K562 (cell line): ENCODE data around the gene GMDS. TPM values are rescaled to one million over a fixed set of nuclear protein-coding genes. Genes with fewer than 3 reads are reported as not detected.

Experiments
- ATAC-seq: fragments of 200-7000 bp; cut with Tn5 transposase; 3 replicates; pipeline ENCODE4 v1.9.1; 2020; ENCODE audit warnings: moderate library complexity
- BruUV-seq: library from RNA; stranded (reverse); fragments of 400-500 nt; replicated peaks from 2 replicates; lab custom pipeline; 2021; lab: Mats Ljungman, UMichigan
- CTCF ChIA-PET: fragments of 300-600 bp; formaldehyde crosslinking; extraction: SDS; loops from one replicate; lab custom pipeline; 2021; ENCODE audit warnings: low intra/inter-chr PET ratio; lab: Yijun Ruan, JAX
- POLR2A ChIA-PET: fragments of 300-600, 350-650 bp; sonication (Branson Sonifier 250); formaldehyde crosslinking; extraction: SDS; loops from one replicate; lab custom pipeline; 2021; ENCODE audit warnings: antibody characterized with exemption, inconsistent platforms; lab: Yijun Ruan, JAX
- DNase-seq, 4 experiments: peaks; one replicate each; pipeline versions ENCODE4 v3.0.0 to v3.0.0-alpha.2; 2011 to 2018; ENCODE audit warnings: low spot score in 3 of 4, mixed read lengths in 3 of 4; ENCODE audit errors: extremely low read depth in 1 of 4
- FAIRE-seq: peaks from 2 replicates; lab custom pipeline; 2011; peaks lifted over from hg19 to GRCh38; lab: Jason Lieb, UNC
- H2AFZ ChIP-seq: 2 replicates; pipeline ENCODE4 v1.6.0; 2011; ENCODE audit warnings: low read depth, low read length, control low read depth, inconsistent platforms
- H3K27ac ChIP-seq: fragments of 200-600 bp; 3 replicates; pipeline ENCODE4 v1.8.0; 2011; ENCODE audit warnings: low read depth, mild to moderate bottlenecking, control low read depth, inconsistent platforms, low read length, moderate library complexity, mixed read lengths; ENCODE audit errors: extremely low read depth
- H3K27me3 ChIP-seq, 2 experiments: fragments of 300-600 bp in 1 of 2; 2 replicates in 1 of 2; 3 replicates in 1 of 2; pipeline versions ENCODE4 v1.6.0 to v1.8.0; 2011; ENCODE audit warnings: inconsistent platforms in 2 of 2, low read length in 2 of 2, mild to moderate bottlenecking in 1 of 2, mixed read lengths in 1 of 2, moderate library complexity in 1 of 2; ENCODE audit not compliant: control insufficient read depth in 2 of 2, insufficient read depth in 2 of 2
- H3K36me3 ChIP-seq: fragments of 300-600 bp; 3 replicates; pipeline ENCODE4 v1.8.0; 2011; ENCODE audit warnings: mild to moderate bottlenecking, low read length, inconsistent platforms; ENCODE audit not compliant: control insufficient read depth, insufficient read depth
- H3K4me1 ChIP-seq, 2 experiments: fragments of 200-600 bp in 1 of 2; replicated peaks in 1 of 2; 2 replicates in 1 of 2; 3 replicates in 1 of 2; pipeline versions ENCODE4 v1.5.1 to v1.8.0; 2011; ENCODE audit warnings: inconsistent platforms in 2 of 2, low read length in 2 of 2, mild to moderate bottlenecking in 1 of 2, mixed read lengths in 1 of 2, moderate library complexity in 1 of 2; ENCODE audit not compliant: control insufficient read depth in 2 of 2, insufficient read depth in 2 of 2
- H3K4me2 ChIP-seq: 2 replicates; pipeline ENCODE4 v1.6.1; 2011; ENCODE audit warnings: low read length, control low read depth, inconsistent platforms, mixed read lengths; ENCODE audit not compliant: insufficient read depth
- H3K4me3 ChIP-seq: fragments of 200-600 bp; sonication (generic), shearing (Covaris generic); 2 replicates; pipeline ENCODE4 v1.5.1; 2016; ENCODE audit warnings: control low read depth, inconsistent platforms
- H3K79me2 ChIP-seq: fragments of 200-600 bp; 3 replicates; pipeline ENCODE4 v1.8.0; 2011; ENCODE audit warnings: low read length, inconsistent platforms; ENCODE audit not compliant: control insufficient read depth, insufficient read depth
- H3K9ac ChIP-seq, 2 experiments: 2 replicates each; pipeline versions ENCODE4 v1.6.0 to v1.6.1; 2011; ENCODE audit warnings: low read depth in 2 of 2, low read length in 2 of 2, control low read depth in 1 of 2, inconsistent platforms in 1 of 2, mild to moderate bottlenecking in 1 of 2, mixed read lengths in 1 of 2; ENCODE audit not compliant: insufficient read depth in 1 of 2
- H3K9me1 ChIP-seq: one replicate; pipeline ENCODE4 v1.6.0; 2011; ENCODE audit warnings: inconsistent platforms, mild to moderate bottlenecking, low read length, moderate library complexity; ENCODE audit not compliant: control insufficient read depth, insufficient read depth
- H3K9me3 ChIP-seq: replicated peaks from 2 replicates; pipeline ENCODE4 v1.5.1; 2011; ENCODE audit warnings: low read depth, low read length, inconsistent platforms; ENCODE audit not compliant: control insufficient read depth, insufficient read depth
- H4K20me1 ChIP-seq: replicated peaks from 2 replicates; pipeline ENCODE4 v1.6.1; 2011; ENCODE audit warnings: low read length, inconsistent platforms, mixed read lengths; ENCODE audit not compliant: control insufficient read depth, insufficient read depth
- CEBPG ChIP-seq, 3 experiments: fragments of 200-800 bp in 1 of 3; sonication (Bioruptor generic) in 1 of 3; sonication (generic) in 1 of 3; formaldehyde crosslinking in 1 of 3; IDR thresholded peaks in 2 of 3; conservative IDR thresholded peaks in 1 of 3; 2 replicates each; pipeline versions ENCODE4 v1.6.1 to v1.8.0; 2016 to 2022; ENCODE audit warnings: missing compliant biosample characterization in 2 of 3, missing genetic modification characterization in 2 of 3, mild to moderate bottlenecking in 1 of 3, missing genetic modification reagents in 1 of 3
- HNRNPL ChIP-seq: fragments of 200-400 bp; formaldehyde crosslinking; IDR thresholded peaks from 2 replicates; pipeline ENCODE4 v1.6.1; 2017; ENCODE audit warnings: low read depth, mild to moderate bottlenecking, low read length
- WGBS: fragments of 100-300 bp; shearing (Covaris generic); methylation state at CpG from one replicate; pipeline ENCODE4 v1.1.6; 2016; ENCODE audit warnings: low coverage, mixed read lengths; ENCODE audit not compliant: insufficient coverage; ENCODE audit errors: missing lambda C conversion rate; 5-methylcytosine and 5-hydroxymethylcytosine counted together
- in situ Hi-C: fragments of 300-500 bp; cut with MboI; formaldehyde crosslinking; loops from 4 replicates; pipeline ENCODE4 v1.15.0; 2018; ENCODE audit warnings: inconsistent platforms, mixed read lengths
- intact Hi-C: fragments of 100-400 bp; cut with micrococcal nuclease; formaldehyde crosslinking; loops from 2 replicates; pipeline ENCODE4 v1.14.2; 2022
- polyA plus RNA-seq, 8 experiments: library from polyadenylated mRNA; depleted of rRNA in 4 of 8; stranded (reverse) in 5 of 8; unstranded in 3 of 8; fragments of >200 nt; fragmentation: Nextera tagmentation in 2 of 8; fragmentation: Illumina TruSeq in 1 of 8; extraction: Ambion mirVana in 2 of 8; extraction: Trizol in 1 of 8; gene quantifications; 2 replicates each; pipeline versions ENCODE4 v1.2.1 to v1.2.3, GENCODE V29; 2011 to 2014; ENCODE audit warnings: inconsistent platforms in 1 of 8, missing spikeins in 1 of 8
- total RNA-seq, 7 experiments: library from RNA; depleted of rRNA in 6 of 7; stranded (reverse); fragments of >200 nt in 6 of 7; fragmentation: Illumina TruSeq in 2 of 7; extraction: Trizol in 2 of 7; gene quantifications; 2 replicates each; pipeline versions ENCODE4 v1.2.1 to v1.2.3, GENCODE V29; 2011 to 2021; ENCODE audit warnings: low replicate concordance in 1 of 7
- TF ChIP-seq, protein P1 (sequence below), 2 experiments: IDR thresholded peaks in 1 of 2; conservative IDR thresholded peaks in 1 of 2; 2 replicates each; pipeline ENCODE4 v1.6.1; 2016; ENCODE audit warnings: low read depth in 2 of 2, mild to moderate bottlenecking in 1 of 2, missing compliant biosample characterization in 1 of 2, missing genetic modification characterization in 1 of 2, moderate library complexity in 1 of 2

The GMDS gene
- total and polyA plus RNA-seq, 9 of the 15 experiments (the other 6 are each of a cell fraction or from before 2014, with no cell fraction given) = 0.48 to 31.8 (median 13.4) TPM

DNA sequence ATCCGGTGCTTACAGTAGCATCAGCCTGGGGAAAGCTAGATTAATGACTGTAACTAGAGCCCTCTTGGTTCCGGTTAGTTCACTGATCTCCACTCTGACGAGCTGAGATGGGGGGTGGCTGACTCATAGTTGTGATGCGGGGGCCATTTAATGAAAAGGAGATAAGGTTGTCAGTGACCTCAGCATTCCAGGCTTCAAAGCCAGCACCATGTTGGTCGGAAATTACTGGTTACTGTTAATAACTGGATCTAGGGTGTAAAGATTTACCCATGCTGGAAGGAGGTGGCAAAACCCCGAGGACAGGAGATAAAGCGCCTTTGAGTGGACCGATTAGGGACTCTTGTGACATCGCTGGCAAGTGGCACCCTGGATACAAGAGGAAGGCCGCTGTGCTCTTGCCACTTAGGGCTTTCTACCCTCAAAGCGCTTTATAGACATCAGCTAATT is 614.6 kb downstream of the GMDS start (continued):
- TF ChIP-seq, protein P1, sequence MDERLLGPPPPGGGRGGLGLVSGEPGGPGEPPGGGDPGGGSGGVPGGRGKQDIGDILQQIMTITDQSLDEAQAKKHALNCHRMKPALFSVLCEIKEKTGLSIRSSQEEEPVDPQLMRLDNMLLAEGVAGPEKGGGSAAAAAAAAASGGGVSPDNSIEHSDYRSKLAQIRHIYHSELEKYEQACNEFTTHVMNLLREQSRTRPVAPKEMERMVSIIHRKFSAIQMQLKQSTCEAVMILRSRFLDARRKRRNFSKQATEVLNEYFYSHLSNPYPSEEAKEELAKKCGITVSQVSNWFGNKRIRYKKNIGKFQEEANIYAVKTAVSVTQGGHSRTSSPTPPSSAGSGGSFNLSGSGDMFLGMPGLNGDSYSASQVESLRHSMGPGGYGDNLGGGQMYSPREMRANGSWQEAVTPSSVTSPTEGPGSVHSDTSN (CRISPR knock-in tag; IDR thresholded peaks at IDR 0.05; ENCODE audit: low read depth) = no peak
- TF ChIP-seq, protein P1 (tag; conservative IDR thresholded peaks at IDR 0.05; ENCODE audit: low read depth) = peak; percentile 24; the same call in 1 of the 2 replicates
- TF ChIP-seq, all 486 proteins: peak for 27

DNA sequence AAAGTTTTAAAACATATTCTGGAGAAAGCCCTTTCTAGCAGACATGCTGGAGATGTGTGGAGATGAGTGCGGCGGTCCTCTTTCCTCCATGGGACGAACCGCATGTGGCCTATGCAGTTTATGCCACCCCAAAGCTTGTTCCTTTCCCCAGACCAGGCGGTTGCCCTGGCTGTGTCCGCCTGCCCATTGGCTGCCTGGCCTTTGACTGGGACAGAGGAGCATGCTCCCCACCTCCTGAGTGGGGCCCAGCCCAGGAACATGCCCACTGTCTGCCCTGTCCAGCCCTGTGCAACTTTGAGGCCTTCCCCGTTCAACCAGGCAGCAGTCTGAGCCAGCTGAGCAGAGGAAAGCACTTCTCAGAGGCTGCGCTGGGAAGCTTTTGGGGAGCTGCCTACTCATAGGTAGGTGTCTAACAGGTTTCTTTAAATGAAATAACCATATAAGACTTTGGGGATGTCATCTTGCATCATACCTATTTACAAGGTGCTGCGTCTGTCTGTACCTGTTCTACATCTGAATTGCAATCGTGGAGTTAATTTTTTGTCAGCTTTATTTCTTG is 615.1 kb downstream of the GMDS start:
- intact Hi-C loops = no loop called here
- H3K9me1 ChIP-seq = no peaks in the 10 kb centered on the region
- WGBS = 23% methylated on average over 10 of the region's 10 CpGs
- ATAC-seq (no peak), DNase-seq (no peak), FAIRE-seq (no peak)
- ChIA-PET CTCF (no interaction called here), POLR2A (interaction anchor here (1.0 to 1.5 kb wide), 2 partner anchors 18 to 132 kb away, joined by 4 to 5 read pairs; no protein-coding TSS in a partner anchor)
- H2AFZ ChIP-seq = no peak overlapping the region
- H3K9me3 ChIP-seq = no peaks in the 10 kb centered on the region
- in situ Hi-C loops = no loop called here
- H3K4me1 ChIP-seq = peaks cover 4 to 9% of the 10 kb centered on the region in 2 experiments; a peak in 3 of 5 replicates
- H4K20me1 ChIP-seq = no peaks in the 10 kb centered on the region; the same call in 1 of the 2 replicates
- no peaks in the 10 kb centered on the region for H3K79me2 ChIP-seq
- H3K27ac ChIP-seq = no peak overlapping the region
- BruUV-seq = no TSS peak
- no peaks in the 10 kb centered on the region for H3K36me3 ChIP-seq
- TF ChIP-seq HNRNPL (no peak), CEBPG (CRISPR knock-in tag; IDR thresholded peaks at IDR 0.05) (no peak), CEBPG (tag; conservative IDR thresholded peaks at IDR 0.05 in 1 of 2, IDR thresholded peaks at IDR 0.05 in 1 of 2) (0 out of 4 replicates have a peak, but pooled peaks of 1 of the 2 experiments have one; percentile 43)
- H3K9ac ChIP-seq = 0 out of 4 replicates have a peak overlapping the region, but pooled peaks of 1 of the 2 experiments have one; percentile 15
- H3K27me3 ChIP-seq = peaks cover 59 to 66% of the 10 kb centered on the region in 2 experiments
- H3K4me3 ChIP-seq = no peak overlapping the region
- H3K4me2 ChIP-seq = no peak overlapping the region
